ENCODE measurements around the gene IDH2. TPM values are rescaled to one million over a fixed set of nuclear protein-coding genes. Genes with fewer than 3 reads are reported as not detected.

IDH2 gene
- total and polyA plus RNA-seq, 2 experiments from 2014 or later = 406 to 712 TPM

DNA sequence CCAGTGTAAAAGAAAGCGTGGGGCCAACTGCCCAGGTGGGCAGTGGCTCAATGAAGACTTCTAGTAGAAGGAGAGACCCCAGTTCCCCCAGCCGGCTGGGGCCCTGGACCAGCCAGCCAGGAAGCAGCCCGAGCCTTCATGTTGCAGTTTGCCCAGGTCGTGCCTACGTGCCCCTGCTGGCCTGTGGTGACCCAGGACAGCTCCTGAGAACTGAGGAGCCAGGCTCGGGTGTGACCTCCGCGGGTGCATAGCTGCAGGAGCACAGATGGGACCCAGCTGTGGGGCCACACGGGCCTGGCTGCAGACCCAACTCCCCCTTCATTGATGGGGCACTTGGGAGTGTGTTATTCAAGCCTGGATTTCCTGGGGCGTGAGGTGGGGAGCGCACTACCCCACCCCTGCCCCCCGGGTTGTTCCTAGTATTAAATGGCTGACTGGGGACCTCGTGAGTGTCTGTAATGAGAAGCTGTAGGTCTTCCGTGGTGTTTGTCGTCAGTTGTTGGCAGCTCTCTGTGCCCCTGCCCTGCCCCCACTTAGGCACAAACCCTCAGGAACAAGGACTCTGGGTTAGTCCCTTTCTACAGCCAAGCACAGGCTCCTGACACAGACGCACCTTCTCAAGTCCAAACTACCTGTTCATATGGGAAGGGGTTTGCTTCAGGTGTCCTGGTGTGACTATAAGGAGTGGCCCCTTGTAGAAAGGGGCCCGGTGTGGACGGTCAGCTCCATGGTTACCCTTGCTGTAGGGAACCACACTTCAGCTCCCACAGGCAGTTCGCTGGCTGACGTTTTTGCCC, 39.1 kb downstream of the IDH2 start:
- DNase-seq (ENCODE audit: low read depth in 1 of 2, low spot score in 1 of 2) = no peak
- Histone ChIP-seq H3K9me3 (ENCODE audit: low read depth) (no peaks in the 10 kb centered on the region), H3K27ac (peak overlapping the region; percentile 91), H3K27me3 (no peaks in the 10 kb centered on the region), H3K36me3 (no peaks in the 10 kb centered on the region), H3K4me3 (no peak overlapping the region), H3K4me1 (ENCODE audit: low read depth) (peaks cover 49% of the 10 kb centered on the region)
- no peak for TF ChIP-seq CTCF (IDR thresholded peaks at IDR 0.05; ENCODE audit: low read depth, low read length)

DNA sequence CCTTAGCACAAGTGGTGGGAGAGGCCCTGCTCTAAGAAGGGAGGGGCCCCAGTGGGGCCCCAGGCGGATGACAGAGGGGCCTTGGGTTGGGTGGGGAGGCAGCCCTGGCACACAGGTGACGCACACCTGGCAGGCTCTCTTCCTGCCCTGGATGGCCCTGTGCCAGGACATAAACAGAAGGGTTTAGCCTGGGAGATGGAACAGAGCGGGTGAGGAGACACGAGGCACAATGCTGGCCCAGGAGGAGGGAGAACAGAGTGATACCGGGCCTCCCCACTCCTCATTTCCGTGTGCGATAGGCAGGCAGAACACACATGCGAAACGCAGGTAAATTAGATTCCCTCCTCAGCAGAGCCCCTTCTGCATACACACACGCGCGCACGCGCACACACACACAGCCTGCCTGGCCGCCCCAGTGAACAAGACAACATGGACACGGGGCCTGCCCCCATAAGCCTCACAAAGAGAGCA, 39.8 kb downstream of the IDH2 start:
- TF ChIP-seq CTCF (IDR thresholded peaks at IDR 0.05; ENCODE audit: low read depth, low read length) = no peak
- H3K4me3 ChIP-seq = no peak overlapping the region
- H3K27me3 ChIP-seq = no peaks in the 10 kb centered on the region
- DNase-seq (ENCODE audit: low read depth in 1 of 2, low spot score in 1 of 2) = no peak
- H3K27ac ChIP-seq = peak overlapping the region; percentile 91
- peaks cover 49% of the 10 kb centered on the region for H3K4me1 ChIP-seq (ENCODE audit: low read depth)
- no peaks in the 10 kb centered on the region for H3K9me3 ChIP-seq (ENCODE audit: low read depth)
- no peaks in the 10 kb centered on the region for H3K36me3 ChIP-seq

DNA sequence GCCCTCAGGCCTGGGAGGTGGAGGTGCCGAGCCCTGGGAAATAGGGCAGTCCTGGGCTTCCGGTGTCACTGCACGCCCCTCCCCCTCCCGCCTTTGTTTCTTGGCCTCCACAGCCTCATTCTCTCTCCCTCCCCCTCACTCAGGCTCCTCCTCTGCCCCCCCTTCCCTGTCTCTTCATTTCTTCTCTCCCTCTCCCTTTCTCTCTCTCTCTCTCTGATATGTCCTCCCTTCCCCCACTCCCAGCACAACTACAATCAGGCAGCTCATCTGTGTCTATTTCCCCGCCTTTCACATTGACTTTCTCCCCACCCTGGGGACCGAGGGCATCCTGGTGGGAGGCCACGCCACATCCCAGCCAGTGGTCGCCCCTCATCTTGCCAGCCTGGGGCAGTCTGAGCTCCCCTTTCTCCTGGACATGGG, 40.2 kb downstream of the IDH2 start:
- Histone ChIP-seq H3K27me3 (no peaks in the 10 kb centered on the region), H3K27ac (peak overlapping the region; percentile 91), H3K36me3 (no peaks in the 10 kb centered on the region), H3K4me3 (no peak overlapping the region), H3K9me3 (ENCODE audit: low read depth) (no peaks in the 10 kb centered on the region), H3K4me1 (ENCODE audit: low read depth) (peaks cover 49% of the 10 kb centered on the region)
- TF ChIP-seq CTCF (IDR thresholded peaks at IDR 0.05; ENCODE audit: low read depth, low read length) = no peak
- DNase-seq (ENCODE audit: low read depth in 1 of 2, low spot score in 1 of 2) = peak; percentile 48 to 56

DNA sequence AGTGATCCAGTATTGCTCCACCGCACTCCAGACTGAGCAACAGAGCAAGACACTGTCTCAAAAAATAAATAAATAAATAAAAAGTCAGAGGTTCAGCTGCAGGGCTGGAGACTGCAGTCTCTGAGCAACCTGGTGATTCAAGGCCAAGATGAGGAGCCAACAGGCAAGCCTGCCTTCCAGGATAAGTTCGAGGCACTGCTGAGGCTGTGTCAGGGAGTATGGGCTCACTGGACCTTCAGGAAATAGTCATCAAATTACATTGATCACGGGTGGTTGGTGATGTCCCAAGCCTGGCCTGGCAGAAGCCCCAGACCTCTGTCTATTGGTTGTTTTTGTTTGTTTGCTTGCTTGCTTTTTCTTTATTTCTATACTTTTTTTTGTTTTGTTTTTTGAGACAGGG, 41.5 kb downstream of the IDH2 start:
- H3K27me3 ChIP-seq = no peaks in the 10 kb centered on the region
- H3K4me3 ChIP-seq = no peak overlapping the region
- H3K4me1 ChIP-seq (ENCODE audit: low read depth) = peaks cover 44% of the 10 kb centered on the region
- no peaks in the 10 kb centered on the region for H3K9me3 ChIP-seq (ENCODE audit: low read depth)
- TF ChIP-seq CTCF (IDR thresholded peaks at IDR 0.05; ENCODE audit: low read depth, low read length) = no peak
- DNase-seq (ENCODE audit: low read depth in 1 of 2, low spot score in 1 of 2) = no peak
- H3K36me3 ChIP-seq = no peaks in the 10 kb centered on the region
- no peak overlapping the region for H3K27ac ChIP-seq

GRCh38 chr15:90059208-90059985, 42.9 kb downstream of the IDH2 start:
- no peak for TF ChIP-seq CTCF (IDR thresholded peaks at IDR 0.05; ENCODE audit: low read depth, low read length)
- H3K4me1 ChIP-seq (ENCODE audit: low read depth) = peaks cover 42% of the 10 kb centered on the region

More at GRCh38 chr15:90059208-90059985, 42.9 kb downstream of the IDH2 start:
- peak in 1 of 2 donors; percentile 35 for DNase-seq (ENCODE audit: low read depth in 1 of 2, low spot score in 1 of 2)
- no peaks in the 10 kb centered on the region for H3K9me3 ChIP-seq (ENCODE audit: low read depth)
- H3K27me3 ChIP-seq = no peaks in the 10 kb centered on the region
- no peaks in the 10 kb centered on the region for H3K36me3 ChIP-seq
- no peak overlapping the region for H3K4me3 ChIP-seq
- peak overlapping the region; percentile 56 for H3K27ac ChIP-seq

All from cardiac muscle cell (in vitro differentiated cells and primary cell).